ENCODE measurements around the gene IQGAP2. TPM values are rescaled to one million over a fixed set of nuclear protein-coding genes. Genes with fewer than 3 reads are reported as not detected.

The IQGAP2 gene
- total RNA-seq, 1 experiment from 2014 or later = 0.59 TPM

DNA sequence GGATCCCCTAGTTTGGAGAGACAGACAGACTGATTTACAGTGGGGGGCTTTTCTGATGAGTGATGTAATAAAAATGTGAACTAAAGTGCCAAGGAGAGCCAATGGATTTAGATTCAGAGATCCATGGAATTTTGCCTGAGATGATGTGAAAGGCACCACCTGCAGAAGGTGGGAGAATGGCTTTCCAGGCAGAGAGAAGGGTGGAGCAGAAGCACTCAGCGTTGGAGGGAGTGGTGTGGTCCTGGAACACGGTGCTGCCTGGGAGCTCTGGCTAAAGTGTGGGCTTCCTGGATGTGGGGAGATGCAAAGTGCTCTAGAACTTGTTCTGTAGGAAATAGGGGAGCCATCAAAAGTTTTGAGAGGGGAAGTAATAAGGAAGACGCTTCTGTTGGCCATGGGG lies 57.0 kb downstream of the IQGAP2 start:
- H3K27me3 ChIP-seq (ENCODE audit: control insufficient read depth, insufficient read depth, low read length) = peaks cover 20% of the 10 kb centered on the region
- intact Hi-C loops (cut with micrococcal nuclease; ENCODE audit: unreplicated experiment) (no loop called here), in situ Hi-C loops (cut with HindIII; ENCODE audit: low pct_unique_long_range_greater_than_20kb, low sequenced_read_pairs) (no loop called here)
- ChIA-PET POLR2A (interaction anchor here (0.7 kb wide), 2 partner anchors 21 to 62 kb away, joined by 3 to 12 read pairs; no protein-coding TSS in a partner anchor), CTCF (no interaction called here)
- DNase-seq (ENCODE audit: low read depth, low spot score) (no peak), ATAC-seq (no peak)
- H3K36me3 ChIP-seq (ENCODE audit: control insufficient read depth, insufficient read depth, low read length) = no peaks in the 10 kb centered on the region
- no peaks in the 10 kb centered on the region for H3K9me3 ChIP-seq (ENCODE audit: control insufficient read depth, insufficient read depth, low read depth, low read length)
- no peak overlapping the region for H3K27ac ChIP-seq (ENCODE audit: low read length)
- no TSS peak for BruUV-seq (replicated peaks)
- no peaks in the 10 kb centered on the region for H3K4me1 ChIP-seq (ENCODE audit: control insufficient read depth, insufficient read depth, low read length)
- no peak overlapping the region for H3K4me3 ChIP-seq (ENCODE audit: low read depth in 2 of 2, low read length in 2 of 2)
- TF ChIP-seq TCF7L2 (IDR thresholded peaks at IDR 0.05; ENCODE audit: low read depth, low read length) (no peak), SIN3A (IDR thresholded peaks at IDR 0.05; ENCODE audit: borderline replicate concordance, insufficient read depth, low read depth, low read length) (no peak), POLR2AphosphoS5 (IDR thresholded peaks at IDR 0.05; ENCODE audit: low read depth, low read length) (no peak)
- TF ChIP-seq, protein P1, sequence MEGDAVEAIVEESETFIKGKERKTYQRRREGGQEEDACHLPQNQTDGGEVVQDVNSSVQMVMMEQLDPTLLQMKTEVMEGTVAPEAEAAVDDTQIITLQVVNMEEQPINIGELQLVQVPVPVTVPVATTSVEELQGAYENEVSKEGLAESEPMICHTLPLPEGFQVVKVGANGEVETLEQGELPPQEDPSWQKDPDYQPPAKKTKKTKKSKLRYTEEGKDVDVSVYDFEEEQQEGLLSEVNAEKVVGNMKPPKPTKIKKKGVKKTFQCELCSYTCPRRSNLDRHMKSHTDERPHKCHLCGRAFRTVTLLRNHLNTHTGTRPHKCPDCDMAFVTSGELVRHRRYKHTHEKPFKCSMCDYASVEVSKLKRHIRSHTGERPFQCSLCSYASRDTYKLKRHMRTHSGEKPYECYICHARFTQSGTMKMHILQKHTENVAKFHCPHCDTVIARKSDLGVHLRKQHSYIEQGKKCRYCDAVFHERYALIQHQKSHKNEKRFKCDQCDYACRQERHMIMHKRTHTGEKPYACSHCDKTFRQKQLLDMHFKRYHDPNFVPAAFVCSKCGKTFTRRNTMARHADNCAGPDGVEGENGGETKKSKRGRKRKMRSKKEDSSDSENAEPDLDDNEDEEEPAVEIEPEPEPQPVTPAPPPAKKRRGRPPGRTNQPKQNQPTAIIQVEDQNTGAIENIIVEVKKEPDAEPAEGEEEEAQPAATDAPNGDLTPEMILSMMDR (IDR thresholded peaks at IDR 0.05) = no peak
- TF ChIP-seq, protein P2, sequence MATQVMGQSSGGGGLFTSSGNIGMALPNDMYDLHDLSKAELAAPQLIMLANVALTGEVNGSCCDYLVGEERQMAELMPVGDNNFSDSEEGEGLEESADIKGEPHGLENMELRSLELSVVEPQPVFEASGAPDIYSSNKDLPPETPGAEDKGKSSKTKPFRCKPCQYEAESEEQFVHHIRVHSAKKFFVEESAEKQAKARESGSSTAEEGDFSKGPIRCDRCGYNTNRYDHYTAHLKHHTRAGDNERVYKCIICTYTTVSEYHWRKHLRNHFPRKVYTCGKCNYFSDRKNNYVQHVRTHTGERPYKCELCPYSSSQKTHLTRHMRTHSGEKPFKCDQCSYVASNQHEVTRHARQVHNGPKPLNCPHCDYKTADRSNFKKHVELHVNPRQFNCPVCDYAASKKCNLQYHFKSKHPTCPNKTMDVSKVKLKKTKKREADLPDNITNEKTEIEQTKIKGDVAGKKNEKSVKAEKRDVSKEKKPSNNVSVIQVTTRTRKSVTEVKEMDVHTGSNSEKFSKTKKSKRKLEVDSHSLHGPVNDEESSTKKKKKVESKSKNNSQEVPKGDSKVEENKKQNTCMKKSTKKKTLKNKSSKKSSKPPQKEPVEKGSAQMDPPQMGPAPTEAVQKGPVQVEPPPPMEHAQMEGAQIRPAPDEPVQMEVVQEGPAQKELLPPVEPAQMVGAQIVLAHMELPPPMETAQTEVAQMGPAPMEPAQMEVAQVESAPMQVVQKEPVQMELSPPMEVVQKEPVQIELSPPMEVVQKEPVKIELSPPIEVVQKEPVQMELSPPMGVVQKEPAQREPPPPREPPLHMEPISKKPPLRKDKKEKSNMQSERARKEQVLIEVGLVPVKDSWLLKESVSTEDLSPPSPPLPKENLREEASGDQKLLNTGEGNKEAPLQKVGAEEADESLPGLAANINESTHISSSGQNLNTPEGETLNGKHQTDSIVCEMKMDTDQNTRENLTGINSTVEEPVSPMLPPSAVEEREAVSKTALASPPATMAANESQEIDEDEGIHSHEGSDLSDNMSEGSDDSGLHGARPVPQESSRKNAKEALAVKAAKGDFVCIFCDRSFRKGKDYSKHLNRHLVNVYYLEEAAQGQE (IDR thresholded peaks at IDR 0.05; ENCODE audit: insufficient read depth in 1 of 2, low read depth in 2 of 2, low read length in 1 of 2) = no peak

DNA sequence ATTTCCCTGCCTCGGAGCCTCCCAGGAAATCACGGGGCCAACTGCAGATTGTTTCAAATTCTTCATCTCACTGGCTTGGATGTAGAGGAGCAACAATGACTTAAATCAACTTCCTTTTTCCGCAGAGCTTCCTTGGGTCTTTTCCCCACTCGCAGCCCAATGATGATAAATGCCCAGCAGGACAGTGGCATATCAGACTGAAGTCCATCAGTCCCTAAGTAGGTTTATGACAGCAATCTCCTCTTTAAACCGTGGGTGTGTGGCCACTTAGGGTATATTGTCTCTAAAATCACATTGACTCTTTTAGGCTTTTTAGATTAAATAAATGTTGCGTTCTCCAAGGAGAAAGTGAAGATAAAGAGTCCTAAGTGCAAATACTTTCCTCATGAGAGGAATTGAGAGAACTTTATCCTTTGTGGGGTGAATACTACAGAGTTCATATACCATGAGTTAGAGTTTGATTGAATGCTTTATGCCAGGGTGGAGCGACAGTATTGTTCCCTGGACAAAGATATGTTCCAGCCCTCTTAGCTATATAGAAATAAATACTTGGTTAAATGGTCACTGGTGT lies 59.1 kb downstream of the IQGAP2 start:
- no peak overlapping the region for H3K27ac ChIP-seq (ENCODE audit: low read length)
- peaks cover 20% of the 10 kb centered on the region for H3K27me3 ChIP-seq (ENCODE audit: control insufficient read depth, insufficient read depth, low read length)
- no TSS peak for BruUV-seq (replicated peaks)
- ChIA-PET CTCF (no interaction called here), POLR2A (no interaction called here)
- intact Hi-C loops (cut with micrococcal nuclease; ENCODE audit: unreplicated experiment) (no loop called here), in situ Hi-C loops (cut with HindIII; ENCODE audit: low pct_unique_long_range_greater_than_20kb, low sequenced_read_pairs) (no loop called here)
- H3K4me3 ChIP-seq (ENCODE audit: low read depth in 2 of 2, low read length in 2 of 2) = no peak overlapping the region
- no peaks in the 10 kb centered on the region for H3K9me3 ChIP-seq (ENCODE audit: control insufficient read depth, insufficient read depth, low read depth, low read length)
- ATAC-seq (no peak), DNase-seq (ENCODE audit: low read depth, low spot score) (no peak)
- no peaks in the 10 kb centered on the region for H3K36me3 ChIP-seq (ENCODE audit: control insufficient read depth, insufficient read depth, low read length)
- H3K4me1 ChIP-seq (ENCODE audit: control insufficient read depth, insufficient read depth, low read length) = no peaks in the 10 kb centered on the region
- TF ChIP-seq POLR2AphosphoS5 (IDR thresholded peaks at IDR 0.05; ENCODE audit: low read depth, low read length) = no peak
- TF ChIP-seq, protein P1 (IDR thresholded peaks at IDR 0.05) = no peak
- TF ChIP-seq TCF7L2 (IDR thresholded peaks at IDR 0.05; ENCODE audit: low read depth, low read length) = no peak
- no peak for TF ChIP-seq SIN3A (IDR thresholded peaks at IDR 0.05; ENCODE audit: borderline replicate concordance, insufficient read depth, low read depth, low read length)
- TF ChIP-seq, protein P2 (IDR thresholded peaks at IDR 0.05; ENCODE audit: insufficient read depth in 1 of 2, low read depth in 2 of 2, low read length in 1 of 2) = no peak
